HL-60/S4 treated with phorbol 12-myristate 13-acetate at 8.2 ng/mL for 4 days and 3 days (cell line): Measurements from ENCODE around the gene ZNF277.

ENCODE experiments used
- in situ Hi-C: fragments of 300-500 bp; cut with MboI; formaldehyde crosslinking; loops from 2 replicates; pipeline ENCODE4 v1.15.0; 2022; ENCODE audit warnings: low sequenced_read_pairs

ZNF277 gene, protein sequence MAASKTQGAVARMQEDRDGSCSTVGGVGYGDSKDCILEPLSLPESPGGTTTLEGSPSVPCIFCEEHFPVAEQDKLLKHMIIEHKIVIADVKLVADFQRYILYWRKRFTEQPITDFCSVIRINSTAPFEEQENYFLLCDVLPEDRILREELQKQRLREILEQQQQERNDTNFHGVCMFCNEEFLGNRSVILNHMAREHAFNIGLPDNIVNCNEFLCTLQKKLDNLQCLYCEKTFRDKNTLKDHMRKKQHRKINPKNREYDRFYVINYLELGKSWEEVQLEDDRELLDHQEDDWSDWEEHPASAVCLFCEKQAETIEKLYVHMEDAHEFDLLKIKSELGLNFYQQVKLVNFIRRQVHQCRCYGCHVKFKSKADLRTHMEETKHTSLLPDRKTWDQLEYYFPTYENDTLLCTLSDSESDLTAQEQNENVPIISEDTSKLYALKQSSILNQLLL

GRCh38 chr7:112206238-112206990, at the start of gene ZNF277, which contains the start of gene DOCK4:
Gene ZNF277, plus strand, starts transcription at chr7:112206695. Its CDS starts 22 bp downstream, at chr7:112206717.
Gene DOCK4, minus strand, starts transcription at chr7:112206399. Its CDS starts 261 bp downstream, at chr7:112206138.
- in situ Hi-C loops = no loop called here

- in situ Hi-C loops = no loop called here
Observed at GRCh38 chr7:112157072-112157471, 49.4 kb upstream of the ZNF277 start.

GRCh38 chr7:112159351-112159750, 47.1 kb upstream of the ZNF277 start:
- in situ Hi-C loops = no loop called here

- in situ Hi-C loops = no loop called here
Observed at GRCh38 chr7:112160130-112160770, 46.2 kb upstream of the ZNF277 start.

DNA sequence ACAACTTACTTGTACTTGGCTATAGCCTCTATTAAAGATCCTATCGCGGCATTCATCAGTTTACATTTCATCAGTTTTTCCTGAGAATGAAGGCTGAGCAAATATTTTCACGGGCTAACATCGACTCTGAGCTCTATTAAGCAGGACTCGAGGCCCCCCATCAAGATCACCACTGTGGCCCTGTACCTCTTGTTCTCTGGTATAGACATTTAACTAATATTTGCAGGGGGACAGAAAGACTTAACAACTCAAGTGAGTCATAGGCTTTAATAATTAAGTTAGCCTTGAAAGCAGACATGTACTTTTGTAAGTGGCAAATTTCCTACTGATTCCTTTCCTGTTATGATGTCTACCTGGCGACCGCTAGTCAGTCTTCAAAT, 45.7 kb upstream of the ZNF277 start:
- in situ Hi-C loops = no loop called here

DNA sequence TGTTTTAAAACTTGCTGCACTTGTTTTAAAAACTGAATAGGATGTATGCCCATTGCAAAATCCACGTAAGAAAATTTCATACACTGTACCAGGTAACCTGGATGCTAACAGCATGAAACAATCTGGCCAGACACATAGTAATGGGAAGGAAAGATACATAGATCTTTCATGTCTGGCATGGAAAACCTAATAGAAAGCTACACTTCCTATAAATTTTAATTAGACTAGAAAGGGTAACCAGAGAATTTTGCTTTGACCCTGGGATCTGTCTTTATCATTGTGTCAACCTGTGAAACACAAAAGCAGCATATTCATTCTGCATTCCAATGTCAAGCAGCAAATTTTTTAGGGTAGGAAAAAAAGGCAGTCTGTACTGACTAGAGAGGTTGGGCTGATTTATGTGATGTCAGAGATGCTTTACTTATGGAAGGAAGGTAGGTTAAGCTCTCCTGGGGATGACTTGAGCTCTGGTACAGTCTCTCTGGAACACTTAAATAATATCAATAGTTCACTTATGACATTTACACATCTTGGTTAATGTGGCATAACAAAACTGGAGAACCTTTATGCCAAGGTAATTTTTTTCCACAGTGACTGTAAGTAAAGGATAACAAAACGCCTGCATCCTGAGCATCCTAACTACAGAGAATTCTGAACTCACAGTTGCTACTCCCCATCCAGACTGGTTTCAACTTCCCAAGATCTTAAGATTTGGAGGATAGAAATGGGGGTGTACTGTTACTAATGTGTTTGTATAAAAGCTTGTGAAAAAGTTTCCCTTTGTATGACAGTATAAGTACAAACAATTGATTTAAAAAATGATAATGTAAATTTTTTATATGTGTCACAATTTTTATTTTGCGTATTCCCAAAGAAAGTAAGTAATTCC, 45.0 kb upstream of the ZNF277 start:
- in situ Hi-C loops = no loop called here

DNA sequence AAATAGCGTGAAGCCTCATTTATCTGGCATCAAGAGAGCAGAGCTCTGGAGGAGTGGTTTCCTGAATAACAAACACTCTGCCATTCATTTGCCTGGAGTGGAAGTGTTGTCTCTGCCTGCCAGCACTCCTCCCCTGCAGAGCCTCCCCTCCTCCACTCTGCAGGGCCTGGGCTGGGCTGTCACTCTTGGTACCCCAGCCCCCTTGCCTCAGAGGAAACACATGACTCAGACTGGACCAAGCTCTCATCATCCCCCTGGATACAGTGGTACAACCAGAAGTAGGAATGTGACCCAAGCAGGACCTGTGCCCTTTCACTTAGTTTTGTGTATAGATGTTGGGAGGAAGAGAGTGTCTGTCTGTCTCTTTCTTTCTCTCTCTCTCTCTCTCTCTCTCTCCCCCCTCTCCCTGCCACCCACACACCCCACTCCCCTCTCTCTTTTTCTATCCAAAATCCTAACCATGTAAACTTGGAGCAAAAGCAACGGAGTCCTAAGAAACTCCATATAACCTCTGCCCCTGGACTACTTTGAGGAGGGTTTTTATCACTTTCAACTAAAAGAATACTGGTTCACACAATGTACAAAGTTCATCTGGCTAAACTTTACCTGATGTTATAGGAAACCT, 44.2 kb upstream of the ZNF277 start:
- in situ Hi-C loops = no loop called here

GRCh38 chr7:112162784-112163506, 43.5 kb upstream of the ZNF277 start:
- in situ Hi-C loops = no loop called here

GRCh38 chr7:112167147-112167546, 39.3 kb upstream of the ZNF277 start:
- in situ Hi-C loops = no loop called here

GRCh38 chr7:112168915-112169314, 37.6 kb upstream of the ZNF277 start:
- in situ Hi-C loops = no loop called here

DNA sequence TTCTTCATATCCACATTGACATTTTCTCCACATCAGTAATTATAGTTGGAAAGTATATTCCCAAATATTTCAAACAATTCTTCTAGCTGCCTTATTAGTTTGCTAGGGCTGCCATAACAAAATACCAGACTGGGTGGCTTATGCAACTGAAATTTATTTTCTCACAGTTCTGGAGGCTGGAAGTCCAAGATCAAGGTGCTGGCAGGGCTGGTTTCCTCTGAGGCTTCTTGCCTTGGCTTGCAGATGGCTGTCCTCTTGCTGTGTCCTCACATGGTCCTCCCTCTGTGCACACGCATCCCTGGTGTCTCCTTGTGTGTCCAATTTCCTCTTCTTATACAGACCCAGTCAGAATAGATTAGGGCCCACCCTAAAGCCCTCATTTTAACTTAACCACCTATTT, 34.8 kb upstream of the ZNF277 start:
- in situ Hi-C loops = no loop called here

DNA sequence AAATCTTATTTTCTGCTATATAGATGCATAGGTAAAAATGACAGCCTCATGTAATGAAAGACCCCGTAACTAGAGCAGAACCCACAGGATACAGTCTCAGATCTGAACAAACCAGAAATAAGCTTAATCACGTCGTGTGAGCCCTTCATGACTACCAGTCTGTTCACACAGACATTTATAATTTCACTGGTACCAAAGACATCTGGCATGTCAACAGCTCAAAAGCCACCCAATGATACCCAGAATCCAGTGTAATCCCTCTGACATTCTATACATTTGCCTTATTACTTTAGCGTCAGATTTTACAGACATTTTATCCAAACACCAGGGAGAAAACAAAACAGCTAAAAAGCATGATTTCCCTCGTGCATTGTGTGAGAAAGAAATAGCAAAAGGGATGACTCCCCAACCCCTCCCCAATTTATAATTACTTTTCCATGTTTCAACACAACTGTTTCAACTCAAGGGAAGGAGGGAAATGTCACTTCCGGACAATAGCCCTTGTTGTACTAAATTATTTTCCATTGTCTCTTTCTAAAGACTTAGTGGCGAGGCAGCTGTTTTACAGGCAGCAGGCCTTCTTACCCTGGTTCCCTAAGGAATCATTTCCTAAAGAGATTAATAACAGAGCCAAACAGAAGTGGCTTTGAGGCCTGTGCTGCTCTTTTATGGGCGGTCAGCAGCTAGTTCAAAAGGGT, 33.5 kb upstream of the ZNF277 start:
- in situ Hi-C loops = no loop called here

GRCh38 chr7:112173568-112173905, 33.0 kb upstream of the ZNF277 start:
- in situ Hi-C loops = no loop called here

- in situ Hi-C loops = no loop called here
Observed at GRCh38 chr7:112174192-112174591, 32.3 kb upstream of the ZNF277 start.

DNA sequence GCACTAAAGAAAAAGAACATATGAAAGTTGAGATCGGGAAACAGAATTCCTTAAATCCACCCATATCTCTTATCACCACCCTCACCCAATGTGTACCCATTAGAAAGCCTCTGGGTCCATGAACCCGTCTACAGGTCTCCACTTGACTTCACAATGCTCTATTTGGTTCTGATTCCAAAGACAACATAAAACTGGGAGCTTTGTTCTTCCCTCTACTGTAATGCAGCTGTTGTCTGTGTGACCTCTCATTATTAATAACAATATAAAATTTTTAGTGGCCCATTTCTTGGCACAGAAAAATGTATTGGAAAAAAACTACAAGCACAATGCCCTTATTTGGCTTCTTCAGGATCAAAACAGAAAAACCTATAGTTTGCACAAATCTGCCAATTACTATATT, 30.3 kb upstream of the ZNF277 start:
- in situ Hi-C loops = no loop called here

- in situ Hi-C loops = no loop called here
Observed at GRCh38 chr7:112176693-112177415, 29.6 kb upstream of the ZNF277 start.

GRCh38 chr7:112180223-112180622, 26.3 kb upstream of the ZNF277 start:
- in situ Hi-C loops = no loop called here

DNA sequence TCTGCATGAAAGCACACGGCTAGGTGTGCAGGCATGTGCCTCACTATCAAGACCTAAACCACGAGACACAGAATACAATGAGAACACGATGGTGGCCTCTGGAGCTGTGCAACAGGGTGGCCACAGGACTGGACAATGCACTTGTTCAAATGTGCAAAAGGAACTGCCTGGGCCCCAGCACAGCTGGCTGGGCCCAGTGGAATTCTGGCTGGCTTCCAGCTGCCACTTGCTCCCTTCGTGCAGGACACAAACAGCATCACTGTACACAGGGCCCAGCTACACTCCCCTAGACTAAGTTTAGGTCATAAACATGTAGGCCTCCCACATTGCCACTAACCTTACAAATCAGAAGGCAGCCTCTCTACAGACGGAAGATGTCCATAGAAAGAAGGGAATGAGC, 23.7 kb upstream of the ZNF277 start:
- in situ Hi-C loops = no loop called here
